ENCODE results near the gene FLNC. TPM values are rescaled to one million over a fixed set of nuclear protein-coding genes. Genes with fewer than 3 reads are reported as not detected.

Gene FLNC
- total and polyA plus RNA-seq, 8 donors, result 14.3 to 34.7 (median 23.6) TPM

- intact Hi-C loops (cut with DNase I), result no loop called here
Measured at GRCh38 chr7:128826916-128827247, 3.3 kb upstream of the FLNC start.

DNA sequence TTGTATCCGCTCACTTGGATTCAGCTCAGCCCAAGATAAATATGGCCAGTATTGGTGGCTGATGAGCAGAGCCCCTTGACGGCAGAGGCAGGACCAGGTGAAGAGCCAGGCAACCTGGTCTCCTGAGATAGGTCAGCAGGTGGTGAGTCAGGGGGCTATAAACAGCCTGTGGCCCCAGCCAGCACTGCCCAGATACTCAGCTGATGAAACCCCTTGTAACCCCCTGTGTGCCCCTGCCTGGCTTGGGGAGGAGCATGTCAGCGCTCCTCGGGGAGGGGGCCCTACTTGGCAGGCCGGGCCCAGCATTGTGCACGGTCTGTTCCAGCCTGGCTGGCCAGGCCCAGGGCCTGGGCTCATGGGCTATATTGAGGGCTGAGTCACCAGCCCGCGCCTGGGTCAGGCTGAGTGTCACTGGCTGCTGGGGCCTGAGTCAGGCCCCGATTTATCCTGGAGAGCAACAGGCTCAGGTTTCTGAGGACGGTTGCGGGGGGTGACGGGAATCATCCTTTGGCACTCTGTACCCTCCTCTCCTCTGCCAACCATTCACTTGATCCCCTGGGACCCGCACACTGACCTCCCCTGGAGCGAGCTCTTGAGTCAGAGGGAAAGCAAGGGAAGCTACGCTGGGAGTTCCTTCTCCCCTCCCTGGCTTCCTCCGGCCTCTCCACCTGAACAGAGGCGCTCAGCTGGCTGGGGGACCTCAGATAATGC, 2.8 kb upstream of the FLNC start:
- intact Hi-C loops (cut with DNase I), result no loop called here

More at GRCh38 chr7:128826916-128827247, 3.3 kb upstream of the FLNC start:
- TF ChIP-seq, protein P1, sequence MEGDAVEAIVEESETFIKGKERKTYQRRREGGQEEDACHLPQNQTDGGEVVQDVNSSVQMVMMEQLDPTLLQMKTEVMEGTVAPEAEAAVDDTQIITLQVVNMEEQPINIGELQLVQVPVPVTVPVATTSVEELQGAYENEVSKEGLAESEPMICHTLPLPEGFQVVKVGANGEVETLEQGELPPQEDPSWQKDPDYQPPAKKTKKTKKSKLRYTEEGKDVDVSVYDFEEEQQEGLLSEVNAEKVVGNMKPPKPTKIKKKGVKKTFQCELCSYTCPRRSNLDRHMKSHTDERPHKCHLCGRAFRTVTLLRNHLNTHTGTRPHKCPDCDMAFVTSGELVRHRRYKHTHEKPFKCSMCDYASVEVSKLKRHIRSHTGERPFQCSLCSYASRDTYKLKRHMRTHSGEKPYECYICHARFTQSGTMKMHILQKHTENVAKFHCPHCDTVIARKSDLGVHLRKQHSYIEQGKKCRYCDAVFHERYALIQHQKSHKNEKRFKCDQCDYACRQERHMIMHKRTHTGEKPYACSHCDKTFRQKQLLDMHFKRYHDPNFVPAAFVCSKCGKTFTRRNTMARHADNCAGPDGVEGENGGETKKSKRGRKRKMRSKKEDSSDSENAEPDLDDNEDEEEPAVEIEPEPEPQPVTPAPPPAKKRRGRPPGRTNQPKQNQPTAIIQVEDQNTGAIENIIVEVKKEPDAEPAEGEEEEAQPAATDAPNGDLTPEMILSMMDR (IDR thresholded peaks at IDR 0.05), result no peak
- Histone ChIP-seq H3K4me1 (peaks cover 7 to 23% of the 10 kb centered on the region in 2 donors), H3K4me3 (no peak overlapping the region), H3K27me3 (peaks cover 14 to 60% of the 10 kb centered on the region in 2 donors), H3K27ac (no peak overlapping the region), H3K36me3 (no peaks in the 10 kb centered on the region), H3K9me3 (no peaks in the 10 kb centered on the region)
- DNase-seq (no peak), ATAC-seq (no peak)

GRCh38 chr7:128827971-128828711, 2.1 kb upstream of the FLNC start:
- Histone ChIP-seq H3K4me3 (no peak overlapping the region), H3K36me3 (no peaks in the 10 kb centered on the region), H3K27ac (no peak overlapping the region), H3K27me3 (peaks cover 14 to 72% of the 10 kb centered on the region in 2 donors), H3K9me3 (no peaks in the 10 kb centered on the region), H3K4me1 (peaks cover 12 to 31% of the 10 kb centered on the region in 2 donors)
- intact Hi-C loops (cut with DNase I), result no loop called here
- ATAC-seq (no peak), DNase-seq (no peak)
- TF ChIP-seq, protein P1 (IDR thresholded peaks at IDR 0.05), result no peak

More for the DNA sequence above, 2.8 kb upstream of the FLNC start:
- Histone ChIP-seq H3K9me3 (no peaks in the 10 kb centered on the region), H3K27me3 (peaks cover 14 to 65% of the 10 kb centered on the region in 2 donors), H3K4me3 (no peak overlapping the region), H3K27ac (no peak overlapping the region), H3K36me3 (no peaks in the 10 kb centered on the region), H3K4me1 (peaks cover 8 to 28% of the 10 kb centered on the region in 2 donors)
- no peak for ATAC-seq
- DNase-seq, result no peak
- TF ChIP-seq, protein P1 (IDR thresholded peaks at IDR 0.05), result no peak

DNA sequence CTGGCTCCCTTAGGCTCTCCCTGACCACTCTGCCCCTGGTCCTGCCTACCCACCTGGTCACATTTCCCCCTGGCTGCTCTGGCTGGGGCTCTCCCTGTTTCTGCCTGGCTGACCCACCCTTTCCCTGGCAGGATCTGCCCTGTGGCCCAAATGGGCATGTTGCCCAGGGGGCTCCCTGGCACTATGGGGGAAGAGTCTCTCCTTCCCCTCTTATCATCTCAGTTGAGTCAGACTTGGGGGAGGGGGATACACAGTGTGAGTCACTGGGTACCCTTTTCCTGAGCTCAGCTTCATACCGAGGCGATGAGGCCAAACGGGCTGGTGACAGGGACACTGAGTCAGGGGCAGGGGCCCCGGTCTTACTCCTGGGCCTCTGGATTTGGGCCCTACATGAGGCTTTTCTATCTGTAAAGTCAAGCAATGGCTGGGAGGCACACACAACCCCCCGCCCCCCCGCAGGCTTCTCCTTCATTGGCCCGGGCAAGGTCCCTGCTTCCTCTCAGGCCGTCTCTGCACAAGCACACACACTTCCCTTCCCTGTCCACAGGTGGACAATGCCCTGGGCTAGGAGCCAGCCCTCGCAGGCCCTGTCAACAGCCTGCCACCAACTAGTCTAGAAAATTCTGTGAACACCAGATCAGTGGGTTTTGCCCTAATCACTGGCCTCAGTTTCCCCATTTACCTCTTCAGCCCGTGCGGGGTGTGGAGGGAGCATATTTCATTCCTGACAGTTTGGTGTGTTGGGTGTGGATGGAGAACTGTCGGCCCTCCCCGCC, 627 bp upstream of the FLNC start:
- ATAC-seq (no peak), DNase-seq (peak in 1 of 4 donors; percentile 33)
- intact Hi-C loops (cut with DNase I), result no loop called here
- TF ChIP-seq, protein P1 (IDR thresholded peaks at IDR 0.05), result no peak
- H3K9me3 ChIP-seq, result no peaks in the 10 kb centered on the region
- H3K36me3 ChIP-seq, result no peaks in the 10 kb centered on the region
- no peak overlapping the region for H3K4me3 ChIP-seq
- peaks cover 12 to 31% of the 10 kb centered on the region in 2 donors for H3K4me1 ChIP-seq
- H3K27me3 ChIP-seq, result peaks cover 14 to 77% of the 10 kb centered on the region in 2 donors
- no peak overlapping the region for H3K27ac ChIP-seq
